Skeletal muscle tissue (tissue), 4 donors: ENCODE measurements around the gene PARD6B. TPM values are rescaled to one million over a fixed set of nuclear protein-coding genes. Genes with fewer than 3 reads are reported as not detected.
A peak's percentile ranks its signal among the peaks of the same experiment; 100 is the strongest.
"Not testable (repeated sequence)": the region's sequence is repeated elsewhere in the genome, so short reads cannot be mapped to it uniquely, and the experiment has no call there.

Experiments used
- H3K27ac ChIP-seq: one replicate; pipeline ENCODE4 v1.7.0; 2013; ENCODE audit warnings: mild to moderate bottlenecking, low read depth, low read length, inconsistent platforms
- H3K27me3 ChIP-seq, 3 donors: one replicate each; pipeline ENCODE4 v1.7.0; 2013; ENCODE audit warnings: low read length in 3 of 3; ENCODE audit not compliant: control insufficient read depth in 3 of 3, insufficient read depth in 3 of 3
- H3K36me3 ChIP-seq, 3 donors: one replicate each; pipeline ENCODE4 v1.7.0; 2013; ENCODE audit warnings: low read length in 3 of 3; ENCODE audit not compliant: control insufficient read depth in 3 of 3, insufficient read depth in 3 of 3
- H3K4me1 ChIP-seq, 3 donors: one replicate each; pipeline ENCODE4 v1.7.0; 2013; ENCODE audit warnings: low read length in 3 of 3, mild to moderate bottlenecking in 3 of 3; ENCODE audit not compliant: control insufficient read depth in 3 of 3, insufficient read depth in 3 of 3
- H3K4me3 ChIP-seq, 3 donors: one replicate each; pipeline ENCODE4 v1.7.0; 2013; ENCODE audit warnings: low read length in 3 of 3
- H3K9ac ChIP-seq, 3 donors: one replicate each; pipeline ENCODE4 v1.7.0; 2013; ENCODE audit warnings: low read length in 3 of 3, mild to moderate bottlenecking in 3 of 3, moderate library complexity in 2 of 3, low read depth in 1 of 3
- H3K9me3 ChIP-seq, 3 donors: one replicate each; pipeline ENCODE4 v1.7.0; 2013; ENCODE audit warnings: low read length in 3 of 3; ENCODE audit not compliant: control insufficient read depth in 3 of 3
- total RNA-seq: library from RNA; depleted of rRNA; stranded (reverse); fragments of >200 nt; gene quantifications from one replicate; pipeline ENCODE4 v1.2.3, GENCODE V29; 2014
- donor health status: Osteomylitis.

The PARD6B gene
- total RNA-seq, 1 donor from 2014 or later: 0.52 TPM

GRCh38 chr20:50786703-50787102 is 55.3 kb downstream of the PARD6B start:
- no peak overlapping the region for H3K9ac ChIP-seq
- no peaks in the 10 kb centered on the region for H3K36me3 ChIP-seq
- no peaks in the 10 kb centered on the region for H3K27me3 ChIP-seq
- no peaks in the 10 kb centered on the region for H3K9me3 ChIP-seq
- H3K27ac ChIP-seq: no peak overlapping the region
- H3K4me1 ChIP-seq: peaks cover 6 to 9% (median 8%) of the 10 kb centered on the region in 3 donors
- H3K4me3 ChIP-seq: no peak overlapping the region

- Histone ChIP-seq H3K4me3 (no peak overlapping the region), H3K4me1 (peaks cover 6 to 9% (median 8%) of the 10 kb centered on the region in 3 donors), H3K9ac (no peak overlapping the region), H3K27ac (no peak overlapping the region), H3K9me3 (no peaks in the 10 kb centered on the region), H3K27me3 (no peaks in the 10 kb centered on the region), H3K36me3 (no peaks in the 10 kb centered on the region)
Measured at GRCh38 chr20:50787181-50787580, 55.8 kb downstream of the PARD6B start.

DNA sequence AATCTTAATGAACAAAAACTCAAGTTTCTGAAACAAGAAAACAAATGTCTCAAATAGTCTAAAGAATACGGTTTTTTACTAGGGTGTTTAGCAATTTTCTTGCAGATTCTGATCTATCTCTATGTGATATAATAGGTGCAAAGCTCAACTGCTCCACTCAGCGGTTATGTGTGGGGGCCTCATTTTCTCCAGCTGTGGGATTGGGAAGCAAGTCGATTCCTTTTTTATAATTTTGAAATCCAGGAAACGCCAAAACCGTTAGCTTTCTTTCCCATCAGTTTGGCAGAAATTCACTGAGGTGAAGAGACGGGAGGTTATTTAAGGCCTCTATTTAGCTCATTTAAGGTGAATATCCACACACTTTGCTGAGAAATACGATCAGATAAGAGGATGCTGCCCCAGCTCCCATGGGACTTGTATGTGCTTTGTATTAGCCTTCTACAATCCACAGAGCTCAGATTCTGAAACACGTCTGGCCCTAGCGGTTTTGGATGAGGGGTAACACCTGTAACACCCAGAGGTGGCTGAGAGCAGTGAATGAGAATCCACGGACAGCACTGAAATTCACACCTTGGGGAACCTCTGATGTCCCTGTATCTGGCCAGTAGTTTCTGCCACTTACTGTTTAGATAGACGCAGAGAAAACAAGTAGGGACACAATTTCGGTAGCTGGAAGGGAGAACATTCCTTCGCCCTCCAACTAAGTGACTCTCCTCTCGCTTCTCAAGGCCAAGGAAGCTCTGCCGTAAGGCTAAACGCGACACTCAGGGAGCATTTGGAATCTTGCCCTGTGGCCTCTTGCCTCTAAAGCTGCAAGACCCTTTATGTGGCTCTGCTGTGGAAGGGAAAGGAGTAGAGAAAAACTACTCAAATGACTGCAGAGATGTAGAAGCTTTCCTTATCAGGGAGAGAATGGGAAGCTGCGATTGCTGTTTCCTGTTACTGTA is 56.9 kb downstream of the PARD6B start:
- no peak overlapping the region for H3K4me3 ChIP-seq
- H3K9me3 ChIP-seq: no peaks in the 10 kb centered on the region
- peaks cover 6 to 9% (median 8%) of the 10 kb centered on the region in 3 donors for H3K4me1 ChIP-seq
- peak overlapping the region; percentile 14 for H3K27ac ChIP-seq
- H3K9ac ChIP-seq: no peak overlapping the region
- H3K36me3 ChIP-seq: no peaks in the 10 kb centered on the region
- H3K27me3 ChIP-seq: peaks cover 0 to 4% (median 0%) of the 10 kb centered on the region in 3 donors

GRCh38 chr20:50789968-50790650 is 58.7 kb downstream of the PARD6B start:
- H3K27me3 ChIP-seq: peaks cover 0 to 4% (median 0%) of the 10 kb centered on the region in 3 donors
- H3K9ac ChIP-seq: peak overlapping the region in 1 of 3 donors; percentile 76
- H3K9me3 ChIP-seq: no peaks in the 10 kb centered on the region
- no peaks in the 10 kb centered on the region for H3K36me3 ChIP-seq
- peak overlapping the region in 1 of 3 donors; percentile 58 for H3K4me3 ChIP-seq
- no peak overlapping the region for H3K27ac ChIP-seq
- peaks cover 6 to 14% (median 8%) of the 10 kb centered on the region in 3 donors for H3K4me1 ChIP-seq

- H3K4me1 ChIP-seq: peaks cover 6 to 14% (median 8%) of the 10 kb centered on the region in 3 donors
- H3K36me3 ChIP-seq: no peaks in the 10 kb centered on the region
- peak overlapping the region; percentile 59 to 76 (median 62) for H3K9ac ChIP-seq
- H3K27ac ChIP-seq: no peak overlapping the region
- H3K4me3 ChIP-seq: peak overlapping the region in 2 of 3 donors; percentile 20 to 58
- H3K9me3 ChIP-seq: no peaks in the 10 kb centered on the region
- peaks cover 0 to 4% (median 0%) of the 10 kb centered on the region in 3 donors for H3K27me3 ChIP-seq
Measured at GRCh38 chr20:50790651-50791277, 59.4 kb downstream of the PARD6B start.

DNA sequence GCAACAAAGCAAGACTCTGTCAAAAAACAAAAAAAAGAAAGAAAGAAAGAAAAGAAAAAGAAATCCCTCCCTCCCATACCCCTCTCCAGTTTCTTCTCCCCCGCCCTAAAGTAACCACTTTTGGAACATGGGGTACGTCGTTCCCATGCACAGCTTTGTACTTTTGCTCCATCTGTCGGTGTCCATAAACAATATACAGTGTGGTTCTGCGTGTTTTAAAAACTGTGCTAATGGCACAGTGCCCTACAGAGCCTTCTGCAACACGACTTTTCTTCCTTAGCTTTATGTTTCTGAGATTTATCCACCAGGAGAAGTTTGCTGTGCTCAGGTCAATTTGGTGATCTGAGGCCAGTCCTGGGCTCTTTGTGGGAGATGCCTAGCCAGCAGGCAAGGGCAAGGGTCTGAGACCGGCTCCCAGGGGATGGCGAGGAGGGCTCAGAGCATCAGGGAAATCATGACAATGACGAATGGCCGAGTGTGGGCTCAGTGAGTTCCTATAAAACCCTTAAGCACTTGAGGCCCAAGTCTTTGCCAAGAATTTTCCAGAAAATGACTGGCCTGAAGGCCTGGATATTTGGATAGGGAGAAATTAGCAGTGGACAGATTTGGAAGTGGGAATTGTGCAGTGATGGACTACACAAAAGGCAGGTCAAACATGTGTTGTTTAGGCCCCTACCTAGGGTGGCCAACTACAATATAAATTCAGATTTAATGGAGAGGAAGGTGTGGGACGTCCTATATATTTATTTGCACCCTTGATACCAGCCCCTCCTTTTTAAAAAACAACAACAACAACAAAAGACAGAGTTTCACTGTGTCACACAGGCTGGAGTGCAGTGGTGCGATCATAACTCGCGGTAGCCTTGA is 61.6 kb downstream of the PARD6B start:
- Histone ChIP-seq H3K4me1 (peaks cover 6 to 14% (median 8%) of the 10 kb centered on the region in 3 donors), H3K9ac (no peak overlapping the region), H3K27me3 (peaks cover 0 to 4% (median 0%) of the 10 kb centered on the region in 3 donors), H3K36me3 (no peaks in the 10 kb centered on the region), H3K4me3 (no peak overlapping the region), H3K27ac (no peak overlapping the region), H3K9me3 (no peaks in the 10 kb centered on the region)

DNA sequence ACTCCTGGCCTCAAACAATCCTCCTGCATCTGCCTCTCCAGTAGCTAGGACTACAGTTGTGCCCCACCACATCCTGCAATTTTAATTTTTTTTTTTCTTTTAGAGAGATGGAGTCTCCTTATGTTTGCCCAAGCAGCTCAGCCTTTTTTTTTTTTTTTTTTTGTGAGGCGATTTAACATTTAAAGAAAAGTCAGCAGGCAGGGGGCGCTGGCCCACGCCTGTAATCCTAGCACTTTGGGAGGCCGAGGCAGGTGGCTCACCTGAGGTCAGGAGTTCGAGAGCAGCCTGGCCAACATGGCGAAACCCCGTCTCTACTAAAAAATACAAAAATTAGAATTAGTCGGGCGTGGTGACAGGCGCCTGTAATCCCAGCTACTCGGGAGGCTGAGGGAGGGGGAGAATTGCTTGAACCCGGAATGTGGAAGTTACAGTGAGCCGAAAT is 62.2 kb downstream of the PARD6B start:
- not testable (repeated sequence) for H3K27me3 ChIP-seq, H3K9me3 ChIP-seq, H3K4me3 ChIP-seq, H3K9ac ChIP-seq, H3K36me3 ChIP-seq, H3K27ac ChIP-seq
- peaks cover 3 to 14% (median 8%) of the 10 kb centered on the region in 3 donors for H3K4me1 ChIP-seq

GRCh38 chr20:50794181-50794845 is 62.9 kb downstream of the PARD6B start:
- no peaks in the 10 kb centered on the region for H3K9me3 ChIP-seq
- H3K4me3 ChIP-seq: peak overlapping the region in 2 of 3 donors; percentile 29 to 72
- H3K36me3 ChIP-seq: no peaks in the 10 kb centered on the region
- H3K4me1 ChIP-seq: peaks cover 3 to 14% (median 8%) of the 10 kb centered on the region in 3 donors
- peaks cover 0 to 4% (median 0%) of the 10 kb centered on the region in 3 donors for H3K27me3 ChIP-seq
- H3K9ac ChIP-seq: peak overlapping the region in 2 of 3 donors; percentile 8 to 14
- H3K27ac ChIP-seq: no peak overlapping the region
